ENCODE results near the gene SLK. TPM values are rescaled to one million over a fixed set of nuclear protein-coding genes. Genes with fewer than 3 reads are reported as not detected.

The SLK gene
- total and polyA plus RNA-seq, 7 donors = 15.5 to 48.6 (median 36.6) TPM

DNA sequence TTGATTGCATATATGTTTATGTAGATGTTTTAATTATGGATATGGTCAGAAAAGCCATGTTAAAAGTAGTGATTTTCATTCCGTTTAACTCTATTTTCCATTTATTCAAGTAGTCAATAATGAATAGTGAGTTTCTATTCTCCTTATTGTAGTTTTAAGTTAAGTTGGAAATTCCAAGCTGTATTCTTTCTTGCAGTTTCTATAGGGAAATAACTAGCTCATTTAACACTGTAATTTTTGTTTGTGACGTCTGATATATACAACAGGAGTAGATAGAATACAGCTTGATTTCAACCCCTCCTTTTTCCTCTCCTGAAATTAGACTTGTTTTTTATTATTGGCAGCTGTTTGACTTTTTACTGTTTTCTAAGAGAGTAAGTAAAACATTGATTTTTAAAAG, 47.2 kb downstream of the SLK start:
- Histone ChIP-seq H3K27me3 (ENCODE audit: insufficient read depth in 3 of 3, low read length in 2 of 3) (no peaks in the 10 kb centered on the region), H3K9me3 (no peaks in the 10 kb centered on the region), H3K4me3 (no peak overlapping the region), H3K4me1 (no peaks in the 10 kb centered on the region), H3K27ac (no peak overlapping the region), H3K36me3 (ENCODE audit: insufficient read depth in 1 of 2, low read depth in 1 of 2) (peaks cover under 1 to 66% of the 10 kb centered on the region in 2 donors)
- intact Hi-C loops (cut with DNase I) = no loop called here
- no peak for TF ChIP-seq CTCF (IDR thresholded peaks at IDR 0.05)
- 91 to 96% (median 92%) methylated on average over 2 of the region's 2 CpGs for WGBS, 3 donors
- no peak for ATAC-seq
- DNase-seq = no peak

- no peak for TF ChIP-seq CTCF (IDR thresholded peaks at IDR 0.05)
- peaks cover 9 to 66% of the 10 kb centered on the region in 2 donors for H3K36me3 ChIP-seq (ENCODE audit: insufficient read depth in 1 of 2, low read depth in 1 of 2)
- no peak for DNase-seq
- no peaks in the 10 kb centered on the region for H3K9me3 ChIP-seq
- 83 to 91% (median 84%) methylated on average over 1 of the region's 1 CpG for WGBS, 3 donors
- intact Hi-C loops (cut with DNase I) = no loop called here
- no peaks in the 10 kb centered on the region for H3K27me3 ChIP-seq (ENCODE audit: insufficient read depth in 3 of 3, low read length in 2 of 3)
- H3K4me1 ChIP-seq = no peaks in the 10 kb centered on the region
- H3K27ac ChIP-seq = no peak overlapping the region
- no peak for ATAC-seq
- no peak overlapping the region for H3K4me3 ChIP-seq
Observed at GRCh38 chr10:104016661-104017060, 49.7 kb downstream of the SLK start.

- no peak overlapping the region for H3K27ac ChIP-seq
- H3K27me3 ChIP-seq (ENCODE audit: insufficient read depth in 3 of 3, low read length in 2 of 3) = no peaks in the 10 kb centered on the region
- no peaks in the 10 kb centered on the region for H3K4me1 ChIP-seq
- DNase-seq = no peak
- H3K9me3 ChIP-seq = no peaks in the 10 kb centered on the region
- no peak overlapping the region for H3K4me3 ChIP-seq
- WGBS, 3 donors = 89 to 96% (median 91%) methylated on average over 6 of the region's 6 CpGs
- intact Hi-C loops (cut with DNase I) = no loop called here
- no peak for TF ChIP-seq CTCF (IDR thresholded peaks at IDR 0.05)
- peaks cover 13 to 71% of the 10 kb centered on the region in 2 donors for H3K36me3 ChIP-seq (ENCODE audit: insufficient read depth in 1 of 2, low read depth in 1 of 2)
- ATAC-seq = no peak
Observed at GRCh38 chr10:104018471-104018870, 51.5 kb downstream of the SLK start.

DNA sequence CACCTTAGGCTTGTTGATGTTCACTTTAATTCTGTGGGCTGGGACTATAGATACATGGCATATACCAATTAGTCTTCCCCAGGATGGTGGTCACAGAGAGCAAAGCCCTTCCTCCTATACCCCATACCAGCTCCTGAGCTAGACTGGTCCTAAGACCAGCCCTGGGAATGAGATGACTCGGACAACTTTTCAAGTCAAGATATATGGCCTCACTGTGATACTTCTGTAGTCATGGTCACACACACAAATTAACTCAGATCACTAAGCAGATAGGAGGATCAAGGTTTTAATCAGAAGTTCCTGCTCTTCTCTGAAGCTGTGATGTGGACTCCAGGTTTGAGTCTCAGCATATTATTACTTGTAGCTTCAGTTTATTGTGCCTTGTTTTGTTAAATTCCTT, 53.1 kb downstream of the SLK start:
- intact Hi-C loops (cut with DNase I) = no loop called here
- WGBS, 3 donors = 87 to 100% (median 93%) methylated on average over 1 of the region's 1 CpG
- ATAC-seq = no peak
- H3K4me3 ChIP-seq = no peak overlapping the region
- H3K36me3 ChIP-seq (ENCODE audit: insufficient read depth in 1 of 2, low read depth in 1 of 2) = peaks cover 20 to 80% of the 10 kb centered on the region in 2 donors
- no peak for TF ChIP-seq CTCF (IDR thresholded peaks at IDR 0.05)
- no peaks in the 10 kb centered on the region for H3K4me1 ChIP-seq
- no peak for DNase-seq
- no peaks in the 10 kb centered on the region for H3K9me3 ChIP-seq
- H3K27ac ChIP-seq = no peak overlapping the region
- H3K27me3 ChIP-seq (ENCODE audit: insufficient read depth in 3 of 3, low read length in 2 of 3) = no peaks in the 10 kb centered on the region

GRCh38 chr10:104021246-104021645, 54.3 kb downstream of the SLK start:
- no peak for TF ChIP-seq CTCF (IDR thresholded peaks at IDR 0.05)
- intact Hi-C loops (cut with DNase I) = no loop called here
- no peaks in the 10 kb centered on the region for H3K4me1 ChIP-seq
- 93 to 97% (median 95%) methylated on average over 1 of the region's 1 CpG for WGBS, 3 donors
- peaks cover 23 to 86% of the 10 kb centered on the region in 2 donors for H3K36me3 ChIP-seq (ENCODE audit: insufficient read depth in 1 of 2, low read depth in 1 of 2)
- no peaks in the 10 kb centered on the region for H3K27me3 ChIP-seq (ENCODE audit: insufficient read depth in 3 of 3, low read length in 2 of 3)
- H3K4me3 ChIP-seq = no peak overlapping the region
- no peak for ATAC-seq
- no peak for DNase-seq
- no peak overlapping the region for H3K27ac ChIP-seq
- H3K9me3 ChIP-seq = no peaks in the 10 kb centered on the region

Measured in psoas muscle (tissue), 8 donors.